GM23338 (cell line): ENCODE measurements around the gene CHRNA7. TPM values are rescaled to one million over a fixed set of nuclear protein-coding genes. Genes with fewer than 3 reads are reported as not detected.
A peak's percentile ranks its signal among the peaks of the same experiment; 100 is the strongest.

Experiments
- ATAC-seq: fragments of 200-7000 bp; cut with Tn5 transposase; 3 replicates; pipeline ENCODE4 v1.9.1; 2020
- DNase-seq: peaks from one replicate; pipeline ENCODE4 v3.0.0-alpha.2; 2015; ENCODE audit warnings: low spot score
- H2AFZ ChIP-seq: fragments of 200-600 bp; sonication (generic); 2 replicates; pipeline ENCODE4 v1.8.0; 2016; ENCODE audit warnings: antibody characterized with exemption, mild to moderate bottlenecking, moderate library complexity
- H3F3A ChIP-seq: fragments of 200-600 bp; sonication (generic); replicated peaks from 2 replicates; pipeline ENCODE4 v1.8.0; 2017; ENCODE audit warnings: antibody characterized with exemption, mixed run types, low read depth
- H3K27ac ChIP-seq: fragments of 200-600 bp; sonication (generic); 2 replicates; pipeline ENCODE4 v1.6.1; 2016; ENCODE audit warnings: low read depth
- H3K27me3 ChIP-seq: fragments of 200-600 bp; sonication (generic); 2 replicates; pipeline ENCODE4 v1.8.0; 2016; ENCODE audit warnings: mild to moderate bottlenecking, mixed run types, moderate library complexity; ENCODE audit not compliant: insufficient read depth
- H3K36me3 ChIP-seq: fragments of 200-600 bp; sonication (generic); 2 replicates; pipeline ENCODE4 v1.8.0; 2016; ENCODE audit warnings: mild to moderate bottlenecking; ENCODE audit not compliant: insufficient read depth
- H3K4me1 ChIP-seq: fragments of 200-600 bp; sonication (generic); 2 replicates; pipeline ENCODE4 v1.8.0; 2016; ENCODE audit warnings: mild to moderate bottlenecking, moderate library complexity; ENCODE audit not compliant: insufficient read depth
- H3K4me2 ChIP-seq: fragments of 200-600 bp; sonication (generic); 2 replicates; pipeline ENCODE4 v1.7.1; 2017; ENCODE audit warnings: mixed run types
- H3K4me3 ChIP-seq: fragments of 200-600 bp; sonication (generic); 2 replicates; pipeline ENCODE4 v1.6.1; 2016; ENCODE audit warnings: mixed run types
- H3K79me2 ChIP-seq: fragments of 200-600 bp; sonication (generic); replicated peaks from 2 replicates; pipeline ENCODE4 v1.8.0; 2017; ENCODE audit warnings: mild to moderate bottlenecking; ENCODE audit not compliant: insufficient read depth
- H3K9me2 ChIP-seq: fragments of 200-600 bp; sonication (generic); 2 replicates; pipeline ENCODE4 v1.8.0; 2017; ENCODE audit not compliant: insufficient read depth
- H4K20me1 ChIP-seq: fragments of 200-600 bp; sonication (generic); replicated peaks from 2 replicates; pipeline ENCODE4 v1.8.0; 2017; ENCODE audit warnings: mild to moderate bottlenecking; ENCODE audit not compliant: insufficient read depth
- H3K27ac Mint-ChIP-seq: 2 replicates; pipeline ENCODE4 v1.8.0; 2020; ENCODE audit warnings: inconsistent platforms, mild to moderate bottlenecking, moderate library complexity, mixed read lengths
- H3K27me3 Mint-ChIP-seq: 3 replicates; pipeline ENCODE4 v1.8.0; 2022; ENCODE audit warnings: low read depth, mild to moderate bottlenecking, moderate library complexity, mixed read lengths, inconsistent platforms; ENCODE audit not compliant: insufficient read depth, poor library complexity
- H3K36me3 Mint-ChIP-seq: 3 replicates; pipeline ENCODE4 v1.8.0; 2021; ENCODE audit warnings: low read depth, mild to moderate bottlenecking, inconsistent platforms, moderate library complexity, mixed read lengths
- H3K4me1 Mint-ChIP-seq: 3 replicates; pipeline ENCODE4 v1.8.0; 2020; ENCODE audit warnings: mild to moderate bottlenecking, inconsistent platforms, mixed read lengths
- H3K4me3 Mint-ChIP-seq: 3 replicates; pipeline ENCODE4 v1.8.0; 2021; ENCODE audit warnings: moderate library complexity, mild to moderate bottlenecking, inconsistent platforms, mixed read lengths
- H3K9me3 Mint-ChIP-seq: 3 replicates; pipeline ENCODE4 v1.8.0; 2020; ENCODE audit warnings: moderate library complexity, mild to moderate bottlenecking, inconsistent platforms, mixed read lengths
- CREB1 ChIP-seq: fragments of 250-450 bp; sonication (Bioruptor Pico); IDR thresholded peaks from 2 replicates; pipeline ENCODE4 v1.5.0; 2020; ENCODE audit warnings: low read depth, mild to moderate bottlenecking, moderate library complexity
- ETS1 ChIP-seq: IDR thresholded peaks from 2 replicates; pipeline ENCODE4 v1.6.1; 2016; ENCODE audit warnings: antibody characterized with exemption
- EZH2phosphoT487 ChIP-seq: fragments of 200-600 bp; sonication (generic); IDR thresholded peaks from one replicate; pipeline ENCODE4 v1.8.1; 2018; ENCODE audit warnings: antibody characterized with exemption; ENCODE audit not compliant: unreplicated experiment
- JUNB ChIP-seq: IDR thresholded peaks from one replicate; pipeline ENCODE4 v1.6.1; 2016; ENCODE audit warnings: antibody characterized with exemption; ENCODE audit not compliant: unreplicated experiment
- NANOG ChIP-seq: IDR thresholded peaks from 2 replicates; pipeline ENCODE4 v1.6.1; 2016; ENCODE audit warnings: antibody characterized with exemption, borderline replicate concordance
- POLR2AphosphoS5 ChIP-seq: IDR thresholded peaks from 2 replicates; pipeline ENCODE4 v1.6.1; 2016; ENCODE audit warnings: antibody characterized with exemption, low read depth
- STAT1 ChIP-seq: IDR thresholded peaks from one replicate; pipeline ENCODE4 v1.6.1; 2016; ENCODE audit warnings: antibody characterized with exemption; ENCODE audit not compliant: unreplicated experiment
- ZNF114 ChIP-seq: fragments of 250-450 bp; sonication (Bioruptor Pico); IDR thresholded peaks from 2 replicates; pipeline ENCODE4 v1.5.0; 2020; ENCODE audit warnings: mild to moderate bottlenecking, moderate library complexity
- ZNF331 ChIP-seq: fragments of 250-450 bp; sonication (Bioruptor Pico); IDR thresholded peaks from 2 replicates; pipeline ENCODE4 v1.5.0; 2020; ENCODE audit warnings: low read depth, mild to moderate bottlenecking, moderate library complexity
- ZNF462 ChIP-seq: fragments of 250-450 bp; sonication (Bioruptor Pico); IDR thresholded peaks from 2 replicates; pipeline ENCODE4 v1.5.0; 2020; ENCODE audit warnings: mild to moderate bottlenecking, moderate library complexity
- polyA plus RNA-seq: library from polyadenylated mRNA; unstranded; fragments of >200 nt; fragmentation: Nextera tagmentation; extraction: Ambion mirVana; gene quantifications from 2 replicates; pipeline ENCODE4 v1.2.1, GENCODE V29; 2016
- total RNA-seq: library from RNA; depleted of rRNA; stranded (reverse); fragments of >200 nt; shearing (Covaris generic); gene quantifications from 2 replicates; pipeline ENCODE4 v1.2.3, GENCODE V29; 2014

CHRNA7 gene
- total and polyA plus RNA-seq, 2 experiments from 2014 or later: 4.6 to 8.2 TPM

GRCh38 chr15:32030795-32031194 is 480 bp downstream of the CHRNA7 start:
- Histone ChIP-seq H3K27me3 (peaks cover 33% of the 10 kb centered on the region), H3K4me2 (peak overlapping the region; percentile 97), H2AFZ (peak overlapping the region; percentile 91), H3K9me2 (no peaks in the 10 kb centered on the region), H3K79me2 (no peaks in the 10 kb centered on the region), H3K27ac (no peak overlapping the region), H3F3A (no peaks in the 10 kb centered on the region), H3K4me3 (peak overlapping the region; percentile 81), H4K20me1 (0 out of 2 replicates have a peak, but pooled peaks cover 3% of the 10 kb centered on the region), H3K36me3 (no peaks in the 10 kb centered on the region), H3K4me1 (peaks cover 7% of the 10 kb centered on the region; the same call in 1 of the 2 replicates)
- DNase-seq: peak; percentile 44
- ATAC-seq: peak; percentile 31
- TF ChIP-seq EZH2phosphoT487: no peak
- no peak for TF ChIP-seq ZNF114 (CRISPR knock-in tag)
- no peak for TF ChIP-seq CREB1 (CRISPR knock-in tag)
- no peak for TF ChIP-seq ZNF462 (CRISPR knock-in tag)
- TF ChIP-seq JUNB: no peak
- no peak for TF ChIP-seq NANOG
- no peak for TF ChIP-seq ETS1
- no peak for TF ChIP-seq POLR2AphosphoS5
- no peak for TF ChIP-seq ZNF331
- TF ChIP-seq STAT1: no peak
- H3K36me3 Mint-ChIP-seq: no peaks in the 10 kb centered on the region
- H3K27me3 Mint-ChIP-seq: peaks cover 18% of the 10 kb centered on the region
- H3K9me3 Mint-ChIP-seq: no peaks in the 10 kb centered on the region
- H3K27ac Mint-ChIP-seq: no peak overlapping the region
- H3K4me1 Mint-ChIP-seq: peaks cover 5% of the 10 kb centered on the region; the same call in 2 of the 3 replicates
- peak overlapping the region; percentile 84 for H3K4me3 Mint-ChIP-seq
